ENCODE measurements around the gene PLAAT4. TPM values are rescaled to one million over a fixed set of nuclear protein-coding genes. Genes with fewer than 3 reads are reported as not detected.

PLAAT4 gene
- total and polyA plus RNA-seq, 2 experiments from 2014 or later, result 0.69 to 4.6 TPM

DNA sequence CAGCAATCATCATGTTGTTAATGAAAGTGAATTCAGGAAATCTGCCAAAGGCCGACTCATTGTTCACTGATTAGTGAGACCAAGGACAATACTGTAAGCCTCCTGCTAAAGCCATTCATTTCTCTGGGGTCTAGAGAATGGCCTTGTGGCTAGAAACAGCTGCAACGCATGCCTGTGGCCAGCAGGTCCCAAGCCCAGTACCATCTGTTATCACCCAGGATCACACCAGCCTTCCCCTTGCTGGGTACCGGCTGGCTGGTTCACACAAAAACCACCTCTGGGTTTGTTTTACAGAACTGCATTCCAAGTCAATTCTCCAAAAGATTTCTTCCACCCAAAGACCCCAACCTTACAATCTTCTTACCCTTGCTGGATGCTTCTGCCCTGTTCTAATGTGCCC, 46.7 kb upstream of the PLAAT4 start:
- ATAC-seq (peak; percentile 81), DNase-seq (ENCODE audit: low spot score) (peak; percentile 74)
- Mint-ChIP-seq H3K27me3 (ENCODE audit: insufficient read depth, low read depth, poor library complexity) (peaks cover 24% of the 10 kb centered on the region), H3K36me3 (ENCODE audit: low read depth) (peaks cover 25% of the 10 kb centered on the region), H3K4me1 (peaks cover 17% of the 10 kb centered on the region), H3K27ac (no peak overlapping the region), H3K9me3 (peaks cover 30% of the 10 kb centered on the region), H3K4me3 (peak overlapping the region; percentile 89; the same call in 1 of the 3 replicates)
- Histone ChIP-seq H4K20me1 (replicated peaks; ENCODE audit: insufficient read depth) (no peaks in the 10 kb centered on the region), H3K36me3 (ENCODE audit: insufficient read depth) (peaks cover 13% of the 10 kb centered on the region), H3K9me2 (ENCODE audit: insufficient read depth) (no peaks in the 10 kb centered on the region), H2AFZ (peak overlapping the region; percentile 89), H3K79me2 (replicated peaks; ENCODE audit: insufficient read depth) (0 out of 2 replicates have a peak, but pooled peaks cover 6% of the 10 kb centered on the region), H3K4me1 (ENCODE audit: insufficient read depth) (peaks cover 35% of the 10 kb centered on the region), H3K27ac (ENCODE audit: low read depth) (peak overlapping the region; percentile 47), H3K4me3 (peak overlapping the region; percentile 75), H3K4me2 (peak overlapping the region; percentile 86), H3K27me3 (ENCODE audit: insufficient read depth) (peaks cover 7% of the 10 kb centered on the region; the same call in 1 of the 2 replicates), H3F3A (replicated peaks; ENCODE audit: low read depth) (peaks cover 13% of the 10 kb centered on the region; the same call in 1 of the 2 replicates)
- TF ChIP-seq, protein P1, sequence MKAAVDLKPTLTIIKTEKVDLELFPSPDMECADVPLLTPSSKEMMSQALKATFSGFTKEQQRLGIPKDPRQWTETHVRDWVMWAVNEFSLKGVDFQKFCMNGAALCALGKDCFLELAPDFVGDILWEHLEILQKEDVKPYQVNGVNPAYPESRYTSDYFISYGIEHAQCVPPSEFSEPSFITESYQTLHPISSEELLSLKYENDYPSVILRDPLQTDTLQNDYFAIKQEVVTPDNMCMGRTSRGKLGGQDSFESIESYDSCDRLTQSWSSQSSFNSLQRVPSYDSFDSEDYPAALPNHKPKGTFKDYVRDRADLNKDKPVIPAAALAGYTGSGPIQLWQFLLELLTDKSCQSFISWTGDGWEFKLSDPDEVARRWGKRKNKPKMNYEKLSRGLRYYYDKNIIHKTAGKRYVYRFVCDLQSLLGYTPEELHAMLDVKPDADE (IDR thresholded peaks at IDR 0.05), result no peak
- TF ChIP-seq EZH2 (IDR thresholded peaks at IDR 0.05; ENCODE audit: low read depth, unreplicated experiment) (no peak), CTCF (conservative IDR thresholded peaks at IDR 0.05; ENCODE audit: low read depth in 2 of 2) (0 out of 4 replicates have a peak, but pooled peaks of 1 of the 2 experiments have one; percentile 30), STAT1 (IDR thresholded peaks at IDR 0.05; ENCODE audit: unreplicated experiment) (no peak), POLR2AphosphoS5 (IDR thresholded peaks at IDR 0.05; ENCODE audit: low read depth) (no peak), EZH2phosphoT487 (IDR thresholded peaks at IDR 0.05; ENCODE audit: unreplicated experiment) (no peak), JUNB (IDR thresholded peaks at IDR 0.05; ENCODE audit: unreplicated experiment) (no peak), NANOG (IDR thresholded peaks at IDR 0.05; ENCODE audit: borderline replicate concordance) (no peak)
- TF ChIP-seq, protein P2, sequence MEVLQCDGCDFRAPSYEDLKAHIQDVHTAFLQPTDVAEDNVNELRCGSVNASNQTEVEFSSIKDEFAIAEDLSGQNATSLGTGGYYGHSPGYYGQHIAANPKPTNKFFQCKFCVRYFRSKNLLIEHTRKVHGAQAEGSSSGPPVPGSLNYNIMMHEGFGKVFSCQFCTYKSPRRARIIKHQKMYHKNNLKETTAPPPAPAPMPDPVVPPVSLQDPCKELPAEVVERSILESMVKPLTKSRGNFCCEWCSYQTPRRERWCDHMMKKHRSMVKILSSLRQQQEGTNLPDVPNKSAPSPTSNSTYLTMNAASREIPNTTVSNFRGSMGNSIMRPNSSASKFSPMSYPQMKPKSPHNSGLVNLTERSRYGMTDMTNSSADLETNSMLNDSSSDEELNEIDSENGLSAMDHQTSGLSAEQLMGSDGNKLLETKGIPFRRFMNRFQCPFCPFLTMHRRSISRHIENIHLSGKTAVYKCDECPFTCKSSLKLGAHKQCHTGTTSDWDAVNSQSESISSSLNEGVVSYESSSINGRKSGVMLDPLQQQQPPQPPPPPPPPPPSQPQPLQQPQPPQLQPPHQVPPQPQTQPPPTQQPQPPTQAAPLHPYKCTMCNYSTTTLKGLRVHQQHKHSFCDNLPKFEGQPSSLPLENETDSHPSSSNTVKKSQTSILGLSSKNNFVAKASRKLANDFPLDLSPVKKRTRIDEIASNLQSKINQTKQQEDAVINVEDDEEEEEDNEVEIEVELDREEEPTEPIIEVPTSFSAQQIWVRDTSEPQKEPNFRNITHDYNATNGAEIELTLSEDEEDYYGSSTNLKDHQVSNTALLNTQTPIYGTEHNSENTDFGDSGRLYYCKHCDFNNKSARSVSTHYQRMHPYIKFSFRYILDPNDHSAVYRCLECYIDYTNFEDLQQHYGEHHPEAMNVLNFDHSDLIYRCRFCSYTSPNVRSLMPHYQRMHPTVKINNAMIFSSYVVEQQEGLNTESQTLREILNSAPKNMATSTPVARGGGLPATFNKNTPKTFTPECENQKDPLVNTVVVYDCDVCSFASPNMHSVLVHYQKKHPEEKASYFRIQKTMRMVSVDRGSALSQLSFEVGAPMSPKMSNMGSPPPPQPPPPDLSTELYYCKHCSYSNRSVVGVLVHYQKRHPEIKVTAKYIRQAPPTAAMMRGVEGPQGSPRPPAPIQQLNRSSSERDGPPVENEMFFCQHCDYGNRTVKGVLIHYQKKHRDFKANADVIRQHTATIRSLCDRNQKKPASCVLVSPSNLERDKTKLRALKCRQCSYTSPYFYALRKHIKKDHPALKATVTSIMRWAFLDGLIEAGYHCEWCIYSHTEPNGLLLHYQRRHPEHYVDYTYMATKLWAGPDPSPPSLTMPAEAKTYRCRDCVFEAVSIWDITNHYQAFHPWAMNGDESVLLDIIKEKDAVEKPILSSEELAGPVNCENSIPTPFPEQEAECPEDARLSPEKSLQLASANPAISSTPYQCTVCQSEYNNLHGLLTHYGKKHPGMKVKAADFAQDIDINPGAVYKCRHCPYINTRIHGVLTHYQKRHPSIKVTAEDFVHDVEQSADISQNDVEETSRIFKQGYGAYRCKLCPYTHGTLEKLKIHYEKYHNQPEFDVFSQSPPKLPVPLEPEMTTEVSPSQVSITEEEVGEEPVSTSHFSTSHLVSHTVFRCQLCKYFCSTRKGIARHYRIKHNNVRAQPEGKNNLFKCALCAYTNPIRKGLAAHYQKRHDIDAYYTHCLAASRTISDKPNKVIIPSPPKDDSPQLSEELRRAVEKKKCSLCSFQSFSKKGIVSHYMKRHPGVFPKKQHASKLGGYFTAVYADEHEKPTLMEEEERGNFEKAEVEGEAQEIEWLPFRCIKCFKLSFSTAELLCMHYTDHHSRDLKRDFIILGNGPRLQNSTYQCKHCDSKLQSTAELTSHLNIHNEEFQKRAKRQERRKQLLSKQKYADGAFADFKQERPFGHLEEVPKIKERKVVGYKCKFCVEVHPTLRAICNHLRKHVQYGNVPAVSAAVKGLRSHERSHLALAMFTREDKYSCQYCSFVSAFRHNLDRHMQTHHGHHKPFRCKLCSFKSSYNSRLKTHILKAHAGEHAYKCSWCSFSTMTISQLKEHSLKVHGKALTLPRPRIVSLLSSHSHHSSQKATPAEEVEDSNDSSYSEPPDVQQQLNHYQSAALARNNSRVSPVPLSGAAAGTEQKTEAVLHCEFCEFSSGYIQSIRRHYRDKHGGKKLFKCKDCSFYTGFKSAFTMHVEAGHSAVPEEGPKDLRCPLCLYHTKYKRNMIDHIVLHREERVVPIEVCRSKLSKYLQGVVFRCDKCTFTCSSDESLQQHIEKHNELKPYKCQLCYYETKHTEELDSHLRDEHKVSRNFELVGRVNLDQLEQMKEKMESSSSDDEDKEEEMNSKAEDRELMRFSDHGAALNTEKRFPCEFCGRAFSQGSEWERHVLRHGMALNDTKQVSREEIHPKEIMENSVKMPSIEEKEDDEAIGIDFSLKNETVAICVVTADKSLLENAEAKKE (CRISPR knock-in tag; IDR thresholded peaks at IDR 0.05), result no peak
